Left ventricle myocardium superior (tissue), 1 donor: ENCODE data around the gene KIF1A. TPM values are rescaled to one million over a fixed set of nuclear protein-coding genes. Genes with fewer than 3 reads are reported as not detected.
"Not testable (repeated sequence)": the region's sequence is repeated elsewhere in the genome, so short reads cannot be mapped to it uniquely, and the experiment has no call there.

Experiments used
- ATAC-seq: fragments of 200-7000 bp; cut with Tn5 transposase; one replicate; pipeline ENCODE4 v1.9.1; 2020; ENCODE audit warnings: mild to moderate bottlenecking, moderate library complexity
- DNase-seq: peaks from one replicate; pipeline ENCODE4 v3.0.0-alpha.2; 2020
- intact Hi-C: fragments of 100-400 bp; cut with micrococcal nuclease; formaldehyde crosslinking; loops from one replicate; pipeline ENCODE4 v1.11.0; 2022
- total RNA-seq: library from RNA; stranded (reverse); fragmentation: NEBNext Ultra II Directional; extraction: Animal tissue kit (Norgen Biotek cat#: 25700); gene quantifications from one replicate; pipeline ENCODE4 v1.2.1, GENCODE V29; 2021
- donor health status: DM: no; HTN: yes; CAD: no; lungs with severe emphysema.

KIF1A gene
- total RNA-seq, 1 donor from 2014 or later, result 1.6 TPM

GRCh38 chr2:240701736-240702639, 118.0 kb downstream of the KIF1A start:
- intact Hi-C loops, result no loop called here
- DNase-seq (peak; percentile 25), ATAC-seq (no peak)

GRCh38 chr2:240701091-240701735, 118.8 kb downstream of the KIF1A start:
- intact Hi-C loops, result no loop called here
- ATAC-seq (no peak), DNase-seq (peak; percentile 18)

GRCh38 chr2:240700616-240701015, 119.4 kb downstream of the KIF1A start:
- DNase-seq, intact Hi-C loops, ATAC-seq: not testable (repeated sequence)

DNA sequence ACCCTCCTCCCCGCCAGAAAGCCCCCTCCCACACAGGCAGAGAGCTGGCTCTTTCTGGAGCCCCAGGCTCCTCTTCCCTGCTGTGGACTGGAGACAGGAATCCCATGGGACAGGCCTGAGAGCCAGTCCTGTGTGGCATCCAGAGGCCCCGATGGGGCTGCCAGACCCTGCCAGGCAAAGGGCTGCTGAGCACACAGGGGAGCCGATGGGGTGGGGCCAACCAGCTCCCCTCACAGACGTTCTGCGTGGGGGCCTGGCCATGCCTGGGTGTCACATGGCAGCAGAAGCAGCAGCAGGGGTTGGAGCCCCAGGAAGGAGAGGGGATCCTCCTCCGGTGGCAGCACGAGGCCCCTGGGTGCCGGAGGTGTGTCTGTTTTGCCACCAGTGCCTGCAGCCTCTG, 120.2 kb downstream of the KIF1A start:
- intact Hi-C loops, ATAC-seq, DNase-seq: not testable (repeated sequence)

DNA sequence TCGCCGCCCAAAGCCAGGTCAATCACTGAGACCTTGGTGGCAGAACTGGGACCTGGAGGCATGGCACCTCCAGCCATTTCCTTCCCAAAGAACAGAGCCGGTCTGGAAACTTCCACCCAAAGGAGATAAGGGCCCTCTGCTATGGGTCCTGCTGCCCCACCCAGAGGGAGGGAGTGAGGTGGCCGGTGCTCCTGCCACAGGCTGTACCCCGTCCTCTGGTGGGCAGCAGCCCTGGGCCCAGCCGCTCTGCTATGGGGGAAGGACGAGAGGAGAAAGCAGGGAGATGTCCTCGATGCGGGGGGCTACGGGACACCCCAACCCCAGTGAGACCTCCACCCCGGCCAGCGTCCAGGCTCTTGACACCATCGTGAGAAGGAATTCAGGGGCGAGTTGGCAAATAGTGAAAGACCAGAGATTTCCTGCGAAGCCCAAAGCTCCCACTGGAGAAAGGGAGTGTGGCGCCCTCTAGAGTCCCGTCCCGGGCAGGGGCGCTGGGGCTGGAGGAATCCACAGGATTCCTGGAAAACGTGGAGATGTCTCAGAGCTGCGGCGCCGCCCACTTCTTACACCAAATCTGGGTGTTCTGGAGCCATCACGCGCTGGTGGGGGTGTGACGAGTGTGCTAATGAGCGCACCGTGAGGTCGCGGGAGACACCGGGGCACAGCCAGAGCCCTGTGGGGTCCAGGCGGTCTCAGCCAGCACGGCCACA, 121.0 kb downstream of the KIF1A start:
- intact Hi-C loops, result not testable (repeated sequence)
- DNase-seq (peak; percentile 18), ATAC-seq (peak; percentile 58)

DNA sequence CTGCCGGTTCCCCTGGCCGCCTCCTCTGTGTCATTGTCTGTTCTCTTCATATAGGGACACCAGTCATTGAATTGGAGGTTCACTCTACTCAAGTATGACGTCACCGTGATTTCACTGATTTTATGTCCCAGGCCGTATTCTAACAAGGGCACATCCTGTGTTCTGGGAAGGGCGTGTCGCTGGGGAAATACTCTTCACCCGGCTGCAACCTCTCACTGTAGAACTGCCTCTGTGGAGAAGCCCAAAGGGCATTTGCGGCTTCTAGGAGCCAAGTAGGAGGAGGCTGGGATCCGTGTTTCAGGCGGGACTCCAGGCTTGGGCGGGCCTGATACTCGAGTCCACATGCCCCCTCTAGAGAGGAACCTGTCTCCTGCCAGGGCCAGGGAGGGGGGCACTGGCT, 123.5 kb downstream of the KIF1A start:
- ATAC-seq, intact Hi-C loops, DNase-seq: not testable (repeated sequence)

GRCh38 chr2:240695593-240695992, 124.4 kb downstream of the KIF1A start:
- ATAC-seq, DNase-seq, intact Hi-C loops: not testable (repeated sequence)

- DNase-seq, intact Hi-C loops: not testable (repeated sequence)
These were observed 125.7 kb downstream of the KIF1A start for GRCh38 chr2:240694304-240694703.

GRCh38 chr2:240692583-240693561, 127.1 kb downstream of the KIF1A start:
- DNase-seq, intact Hi-C loops, ATAC-seq: not testable (repeated sequence)

More at GRCh38 chr2:240694304-240694703, 125.7 kb downstream of the KIF1A start:
- ATAC-seq, result not testable (repeated sequence)

GRCh38 chr2:240691631-240692420, 128.2 kb downstream of the KIF1A start, which contains the start of gene AQP12A:
TSS of gene AQP12A (plus strand) at chr2:240691866. CDS start at chr2:240691914, 48 bp downstream.
- ATAC-seq, result peak; percentile 17
- DNase-seq, intact Hi-C loops: not testable (repeated sequence)

- ATAC-seq, DNase-seq, intact Hi-C loops: not testable (repeated sequence)
These were observed 129.0 kb downstream of the KIF1A start for GRCh38 chr2:240691075-240691427.

DNA sequence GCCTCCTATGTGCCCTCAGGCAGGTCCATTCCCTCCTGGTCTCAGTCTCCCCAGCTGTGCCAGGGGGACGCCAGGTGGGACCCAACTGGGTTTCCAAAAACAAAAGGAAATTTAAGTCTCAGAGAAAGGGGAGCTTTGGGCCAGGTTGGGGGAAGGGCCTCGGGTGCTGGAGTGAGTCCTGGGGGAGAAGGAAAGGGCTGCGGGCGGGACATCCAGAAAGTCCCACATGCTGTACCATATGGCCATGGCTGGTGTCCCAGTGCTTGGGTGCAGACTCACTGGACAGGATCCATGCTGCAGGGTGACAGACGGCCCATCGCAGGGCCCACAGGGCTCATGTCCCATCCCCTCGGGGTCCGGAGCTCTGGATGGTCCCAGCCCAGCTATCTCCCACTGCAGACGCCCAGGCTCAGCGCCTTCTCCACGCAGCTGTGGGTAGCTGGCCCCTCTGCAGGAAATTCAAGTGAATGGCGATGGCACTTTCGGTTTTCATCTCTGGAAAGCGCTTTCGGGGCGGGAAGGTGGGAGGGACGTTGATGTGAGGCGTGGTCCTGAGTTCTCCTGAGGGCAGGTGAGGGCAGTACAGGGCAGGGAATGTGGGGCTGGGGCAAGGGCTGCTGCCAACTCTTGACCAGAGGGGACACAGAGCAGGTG, 129.5 kb downstream of the KIF1A start:
- ATAC-seq, DNase-seq, intact Hi-C loops: not testable (repeated sequence)

DNA sequence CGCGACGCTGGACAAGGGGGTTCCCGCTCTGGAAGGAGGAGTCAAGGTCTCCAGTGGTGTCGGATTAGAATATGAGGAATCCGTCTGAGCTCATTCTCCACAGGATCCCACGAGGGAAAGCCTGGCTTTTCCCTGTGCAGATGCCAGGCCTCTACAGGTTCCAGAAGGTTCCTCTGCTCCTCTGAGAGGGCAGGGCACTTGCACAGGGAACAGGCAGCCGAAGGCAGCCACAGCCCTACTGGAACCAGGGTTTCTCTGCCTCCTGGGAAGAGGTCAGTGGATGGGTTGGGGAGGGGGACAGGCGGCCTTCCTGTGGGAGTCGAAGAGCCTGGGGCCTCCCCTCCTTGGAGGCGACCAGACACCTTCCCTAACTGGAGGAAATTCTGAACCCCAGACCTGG, 130.0 kb downstream of the KIF1A start:
- no peak for ATAC-seq
- intact Hi-C loops, result no loop called here

GRCh38 chr2:240688553-240688919, 131.5 kb downstream of the KIF1A start:
- no peak for DNase-seq
- ATAC-seq, result no peak
- intact Hi-C loops, result no loop called here

More for the DNA sequence above, 130.0 kb downstream of the KIF1A start:
- DNase-seq, result no peak

- no peak for ATAC-seq
- intact Hi-C loops, result no loop called here
- DNase-seq, result no peak
These were observed 132.1 kb downstream of the KIF1A start for GRCh38 chr2:240687741-240688552.

GRCh38 chr2:240687045-240687740, 132.8 kb downstream of the KIF1A start:
- DNase-seq (no peak), ATAC-seq (no peak)
- intact Hi-C loops, result no loop called here
